WTC11 (cell line): ENCODE results near the gene FAM228B. TPM values are rescaled to one million over a fixed set of nuclear protein-coding genes. Genes with fewer than 3 reads are reported as not detected.
"Not testable (repeated sequence)": the region's sequence is repeated elsewhere in the genome, so short reads cannot be mapped to it uniquely, and the experiment has no call there.

Source experiments
- ATAC-seq: fragments of 200-7000 bp; cut with Tn5 transposase; 2 replicates; pipeline ENCODE4 v1.10.0; 2021; ENCODE audit warnings: mild to moderate bottlenecking, moderate library complexity
- CTCF ChIA-PET: fragments of 300-600 bp; sonication (Branson Sonifier 250); formaldehyde crosslinking; loops from one replicate; lab custom pipeline; 2021; ENCODE audit warnings: antibody characterized with exemption; lab: Charles Lee
- POLR2A ChIA-PET: fragments of 350-600 bp; sonication (Branson Sonifier 250); formaldehyde crosslinking; loops from one replicate; lab custom pipeline; 2021; ENCODE audit warnings: antibody characterized with exemption; lab: Charles Lee
- DNase-seq: peaks from one replicate; pipeline ENCODE4 v3.0.0; 2021; ENCODE audit warnings: low spot score
- H3K27ac Mint-ChIP-seq: 2 replicates; pipeline ENCODE4 v1.8.0; 2021; ENCODE audit warnings: mixed read lengths
- H3K27me3 Mint-ChIP-seq: 2 replicates; pipeline ENCODE4 v1.8.0; 2021; ENCODE audit warnings: low read depth, mild to moderate bottlenecking, moderate library complexity, mixed read lengths
- H3K36me3 Mint-ChIP-seq: 2 replicates; pipeline ENCODE4 v1.8.0; 2021; ENCODE audit warnings: mixed read lengths
- H3K4me1 Mint-ChIP-seq: 2 replicates; pipeline ENCODE4 v1.8.0; 2022; ENCODE audit warnings: mixed read lengths
- H3K4me3 Mint-ChIP-seq: 2 replicates; pipeline ENCODE4 v1.8.0; 2021; ENCODE audit warnings: mild to moderate bottlenecking, moderate library complexity, mixed read lengths
- H3K9me3 Mint-ChIP-seq: 2 replicates; pipeline ENCODE4 v1.8.0; 2021; ENCODE audit warnings: mixed read lengths
- GTF2I ChIP-seq: fragments of 250-450 bp; sonication (Bioruptor Pico); conservative IDR thresholded peaks from 2 replicates; pipeline ENCODE4 v1.4.0; 2021; ENCODE audit warnings: mild to moderate bottlenecking
- MXD4 ChIP-seq: fragments of 250-450 bp; sonication (Bioruptor Pico); IDR thresholded peaks from 2 replicates; pipeline ENCODE4 v1.8.0; 2021; ENCODE audit warnings: mild to moderate bottlenecking, moderate library complexity, borderline replicate concordance
- NFE2L1 ChIP-seq: sonication (generic); formaldehyde crosslinking; IDR thresholded peaks from 2 replicates; pipeline ENCODE4 v1.8.1; 2023; ENCODE audit warnings: missing genetic modification reagents
- TEAD1 ChIP-seq: sonication (generic); formaldehyde crosslinking; IDR thresholded peaks from 2 replicates; pipeline ENCODE4 v1.8.0; 2022; ENCODE audit warnings: mild to moderate bottlenecking, missing genetic modification reagents
- TP53 ChIP-seq: sonication (generic); formaldehyde crosslinking; IDR thresholded peaks from 2 replicates; pipeline ENCODE4 v1.8.1; 2023; ENCODE audit warnings: mild to moderate bottlenecking, missing genetic modification reagents
- ZNF138 ChIP-seq: sonication (generic); formaldehyde crosslinking; conservative IDR thresholded peaks from 2 replicates; pipeline ENCODE4 v1.8.1; 2022; ENCODE audit warnings: mild to moderate bottlenecking, moderate library complexity, missing genetic modification reagents
- total RNA-seq: library from RNA; stranded (reverse); gene quantifications from 3 replicates; pipeline ENCODE4 v1.2.3, GENCODE V29; 2021
- TF ChIP-seq, protein P1 (sequence below): sonication (generic); formaldehyde crosslinking; IDR thresholded peaks from 2 replicates; pipeline ENCODE4 v1.8.1; 2022; ENCODE audit warnings: low read depth, missing genetic modification reagents, borderline replicate concordance
- TF ChIP-seq, protein P2 (sequence below): sonication (generic); formaldehyde crosslinking; IDR thresholded peaks from 2 replicates; pipeline ENCODE4 v1.8.1; 2023; ENCODE audit warnings: mild to moderate bottlenecking, missing genetic modification reagents, borderline replicate concordance
- TF ChIP-seq, protein P3 (sequence below): sonication (generic); formaldehyde crosslinking; IDR thresholded peaks from 2 replicates; pipeline ENCODE4 v1.8.0; 2022; ENCODE audit warnings: missing genetic modification reagents
- TF ChIP-seq, protein P4 (sequence below): sonication (generic); formaldehyde crosslinking; IDR thresholded peaks from 2 replicates; pipeline ENCODE4 v1.8.1; 2022; ENCODE audit warnings: mild to moderate bottlenecking, moderate library complexity, missing genetic modification reagents

Gene FAM228B
- total RNA-seq, 1 experiment from 2014 or later = 2.7 TPM

GRCh38 chr2:24191156-24191555 lies 67.9 kb downstream of the FAM228B start (continued):
- TF ChIP-seq, protein P1, sequence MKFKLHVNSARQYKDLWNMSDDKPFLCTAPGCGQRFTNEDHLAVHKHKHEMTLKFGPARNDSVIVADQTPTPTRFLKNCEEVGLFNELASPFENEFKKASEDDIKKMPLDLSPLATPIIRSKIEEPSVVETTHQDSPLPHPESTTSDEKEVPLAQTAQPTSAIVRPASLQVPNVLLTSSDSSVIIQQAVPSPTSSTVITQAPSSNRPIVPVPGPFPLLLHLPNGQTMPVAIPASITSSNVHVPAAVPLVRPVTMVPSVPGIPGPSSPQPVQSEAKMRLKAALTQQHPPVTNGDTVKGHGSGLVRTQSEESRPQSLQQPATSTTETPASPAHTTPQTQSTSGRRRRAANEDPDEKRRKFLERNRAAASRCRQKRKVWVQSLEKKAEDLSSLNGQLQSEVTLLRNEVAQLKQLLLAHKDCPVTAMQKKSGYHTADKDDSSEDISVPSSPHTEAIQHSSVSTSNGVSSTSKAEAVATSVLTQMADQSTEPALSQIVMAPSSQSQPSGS (CRISPR knock-in tag) = no peak
- TF ChIP-seq, protein P2, sequence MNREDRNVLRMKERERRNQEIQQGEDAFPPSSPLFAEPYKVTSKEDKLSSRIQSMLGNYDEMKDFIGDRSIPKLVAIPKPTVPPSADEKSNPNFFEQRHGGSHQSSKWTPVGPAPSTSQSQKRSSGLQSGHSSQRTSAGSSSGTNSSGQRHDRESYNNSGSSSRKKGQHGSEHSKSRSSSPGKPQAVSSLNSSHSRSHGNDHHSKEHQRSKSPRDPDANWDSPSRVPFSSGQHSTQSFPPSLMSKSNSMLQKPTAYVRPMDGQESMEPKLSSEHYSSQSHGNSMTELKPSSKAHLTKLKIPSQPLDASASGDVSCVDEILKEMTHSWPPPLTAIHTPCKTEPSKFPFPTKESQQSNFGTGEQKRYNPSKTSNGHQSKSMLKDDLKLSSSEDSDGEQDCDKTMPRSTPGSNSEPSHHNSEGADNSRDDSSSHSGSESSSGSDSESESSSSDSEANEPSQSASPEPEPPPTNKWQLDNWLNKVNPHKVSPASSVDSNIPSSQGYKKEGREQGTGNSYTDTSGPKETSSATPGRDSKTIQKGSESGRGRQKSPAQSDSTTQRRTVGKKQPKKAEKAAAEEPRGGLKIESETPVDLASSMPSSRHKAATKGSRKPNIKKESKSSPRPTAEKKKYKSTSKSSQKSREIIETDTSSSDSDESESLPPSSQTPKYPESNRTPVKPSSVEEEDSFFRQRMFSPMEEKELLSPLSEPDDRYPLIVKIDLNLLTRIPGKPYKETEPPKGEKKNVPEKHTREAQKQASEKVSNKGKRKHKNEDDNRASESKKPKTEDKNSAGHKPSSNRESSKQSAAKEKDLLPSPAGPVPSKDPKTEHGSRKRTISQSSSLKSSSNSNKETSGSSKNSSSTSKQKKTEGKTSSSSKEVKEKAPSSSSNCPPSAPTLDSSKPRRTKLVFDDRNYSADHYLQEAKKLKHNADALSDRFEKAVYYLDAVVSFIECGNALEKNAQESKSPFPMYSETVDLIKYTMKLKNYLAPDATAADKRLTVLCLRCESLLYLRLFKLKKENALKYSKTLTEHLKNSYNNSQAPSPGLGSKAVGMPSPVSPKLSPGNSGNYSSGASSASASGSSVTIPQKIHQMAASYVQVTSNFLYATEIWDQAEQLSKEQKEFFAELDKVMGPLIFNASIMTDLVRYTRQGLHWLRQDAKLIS = no peak
- TF ChIP-seq MXD4 (CRISPR knock-in tag) = no peak
- TF ChIP-seq, protein P3, sequence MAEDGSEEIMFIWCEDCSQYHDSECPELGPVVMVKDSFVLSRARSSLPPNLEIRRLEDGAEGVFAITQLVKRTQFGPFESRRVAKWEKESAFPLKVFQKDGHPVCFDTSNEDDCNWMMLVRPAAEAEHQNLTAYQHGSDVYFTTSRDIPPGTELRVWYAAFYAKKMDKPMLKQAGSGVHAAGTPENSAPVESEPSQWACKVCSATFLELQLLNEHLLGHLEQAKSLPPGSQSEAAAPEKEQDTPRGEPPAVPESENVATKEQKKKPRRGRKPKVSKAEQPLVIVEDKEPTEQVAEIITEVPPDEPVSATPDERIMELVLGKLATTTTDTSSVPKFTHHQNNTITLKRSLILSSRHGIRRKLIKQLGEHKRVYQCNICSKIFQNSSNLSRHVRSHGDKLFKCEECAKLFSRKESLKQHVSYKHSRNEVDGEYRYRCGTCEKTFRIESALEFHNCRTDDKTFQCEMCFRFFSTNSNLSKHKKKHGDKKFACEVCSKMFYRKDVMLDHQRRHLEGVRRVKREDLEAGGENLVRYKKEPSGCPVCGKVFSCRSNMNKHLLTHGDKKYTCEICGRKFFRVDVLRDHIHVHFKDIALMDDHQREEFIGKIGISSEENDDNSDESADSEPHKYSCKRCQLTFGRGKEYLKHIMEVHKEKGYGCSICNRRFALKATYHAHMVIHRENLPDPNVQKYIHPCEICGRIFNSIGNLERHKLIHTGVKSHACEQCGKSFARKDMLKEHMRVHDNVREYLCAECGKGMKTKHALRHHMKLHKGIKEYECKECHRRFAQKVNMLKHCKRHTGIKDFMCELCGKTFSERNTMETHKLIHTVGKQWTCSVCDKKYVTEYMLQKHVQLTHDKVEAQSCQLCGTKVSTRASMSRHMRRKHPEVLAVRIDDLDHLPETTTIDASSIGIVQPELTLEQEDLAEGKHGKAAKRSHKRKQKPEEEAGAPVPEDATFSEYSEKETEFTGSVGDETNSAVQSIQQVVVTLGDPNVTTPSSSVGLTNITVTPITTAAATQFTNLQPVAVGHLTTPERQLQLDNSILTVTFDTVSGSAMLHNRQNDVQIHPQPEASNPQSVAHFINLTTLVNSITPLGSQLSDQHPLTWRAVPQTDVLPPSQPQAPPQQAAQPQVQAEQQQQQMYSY (CRISPR knock-in tag) = no peak
- no peak for TF ChIP-seq TP53 (CRISPR knock-in tag)

DNA sequence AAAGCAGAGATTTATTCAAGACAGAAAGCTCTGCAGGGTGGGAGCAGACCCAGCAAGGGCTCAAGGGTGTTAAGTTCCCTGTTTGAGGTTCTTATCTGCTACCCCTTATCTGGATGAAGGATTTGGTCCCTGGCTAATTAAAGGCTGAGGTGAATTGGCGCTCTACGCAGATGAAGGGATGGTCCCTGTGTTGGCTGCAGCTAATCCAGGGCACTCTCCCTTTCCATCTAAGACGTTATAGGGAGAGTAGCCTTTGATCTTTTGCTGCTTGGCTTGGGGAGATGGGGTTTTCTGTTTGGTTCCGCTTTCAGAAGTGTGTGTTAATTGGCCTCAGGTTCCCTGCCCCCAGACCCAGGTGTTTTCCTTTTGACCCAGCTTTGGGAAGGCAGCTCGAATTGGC lies 68.6 kb downstream of the FAM228B start:
- DNase-seq (no peak), ATAC-seq (no peak)
- H3K27me3 Mint-ChIP-seq = peaks cover 14% of the 10 kb centered on the region
- H3K9me3 Mint-ChIP-seq = peaks cover 15% of the 10 kb centered on the region
- no peaks in the 10 kb centered on the region for H3K36me3 Mint-ChIP-seq
- H3K4me3 Mint-ChIP-seq = no peak overlapping the region
- H3K4me1 Mint-ChIP-seq = no peaks in the 10 kb centered on the region
- TF ChIP-seq, protein P4, sequence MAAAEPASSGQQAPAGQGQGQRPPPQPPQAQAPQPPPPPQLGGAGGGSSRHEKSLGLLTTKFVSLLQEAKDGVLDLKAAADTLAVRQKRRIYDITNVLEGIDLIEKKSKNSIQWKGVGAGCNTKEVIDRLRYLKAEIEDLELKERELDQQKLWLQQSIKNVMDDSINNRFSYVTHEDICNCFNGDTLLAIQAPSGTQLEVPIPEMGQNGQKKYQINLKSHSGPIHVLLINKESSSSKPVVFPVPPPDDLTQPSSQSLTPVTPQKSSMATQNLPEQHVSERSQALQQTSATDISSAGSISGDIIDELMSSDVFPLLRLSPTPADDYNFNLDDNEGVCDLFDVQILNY (CRISPR knock-in tag) = no peak
- no peak for TF ChIP-seq NFE2L1 (CRISPR knock-in tag)
- TF ChIP-seq ZNF138 = no peak
- no peak for TF ChIP-seq TEAD1 (CRISPR knock-in tag)
- TF ChIP-seq GTF2I (CRISPR knock-in tag) = no peak
- POLR2A ChIA-PET = no interaction called here
- CTCF ChIA-PET = interaction anchor here (1.3 kb wide), 1 partner anchor 108 kb away, joined by 4 read pairs; the partner anchor contains the start of gene TP53I3
- H3K27ac Mint-ChIP-seq = no peak overlapping the region

GRCh38 chr2:24197213-24197612 lies 73.9 kb downstream of the FAM228B start:
- H3K36me3 Mint-ChIP-seq, H3K27ac Mint-ChIP-seq, H3K27me3 Mint-ChIP-seq, CTCF ChIA-PET, H3K9me3 Mint-ChIP-seq, POLR2A ChIA-PET, DNase-seq, H3K4me3 Mint-ChIP-seq, H3K4me1 Mint-ChIP-seq, ATAC-seq: not testable (repeated sequence)
